HepG2 (cell line): ENCODE results near the gene STXBP4. TPM values are rescaled to one million over a fixed set of nuclear protein-coding genes. Genes with fewer than 3 reads are reported as not detected.

Experiments used
- ATF2 ChIP-seq: sonication (generic); formaldehyde crosslinking; IDR thresholded peaks from 2 replicates; pipeline ENCODE4 v1.4.0; 2020; ENCODE audit warnings: missing genetic modification reagents
- ATF4 ChIP-seq, 2 experiments: fragments of 450-650 bp in 1 of 2; sonication (generic) in 1 of 2; formaldehyde crosslinking; IDR thresholded peaks; 2 replicates each; pipeline versions ENCODE4 v1.5.0 to v1.8.0; 2020 to 2022; ENCODE audit warnings: mild to moderate bottlenecking in 1 of 2, missing genetic modification reagents in 1 of 2
- BCL3 ChIP-seq: sonication (generic); formaldehyde crosslinking; IDR thresholded peaks from 2 replicates; pipeline ENCODE4 v1.5.1; 2020; ENCODE audit warnings: mild to moderate bottlenecking, missing genetic modification reagents, moderate library complexity
- CC2D1A ChIP-seq: sonication (generic); formaldehyde crosslinking; IDR thresholded peaks from 2 replicates; pipeline ENCODE4 v1.8.1; 2023; ENCODE audit warnings: mild to moderate bottlenecking, missing genetic modification reagents
- GTF3A ChIP-seq: sonication (generic); formaldehyde crosslinking; conservative IDR thresholded peaks from 2 replicates; pipeline ENCODE4 v1.4.0; 2020; ENCODE audit warnings: mild to moderate bottlenecking, missing genetic modification reagents
- MAFF ChIP-seq: IDR thresholded peaks from 2 replicates; pipeline ENCODE4 v1.6.1; 2011; ENCODE audit warnings: low read depth, low read length, improper control_type of control experiment
- NFAT5 ChIP-seq: sonication (generic); formaldehyde crosslinking; IDR thresholded peaks from 2 replicates; pipeline ENCODE4 v1.4.0; 2020; ENCODE audit warnings: missing genetic modification reagents
- TIGD3 ChIP-seq: sonication (generic); formaldehyde crosslinking; IDR thresholded peaks from 2 replicates; pipeline ENCODE4 v1.5.1; 2020; ENCODE audit warnings: mild to moderate bottlenecking, missing genetic modification reagents, borderline replicate concordance
- ZFP41 ChIP-seq: sonication (generic); formaldehyde crosslinking; IDR thresholded peaks from 2 replicates; pipeline ENCODE4 v1.4.0; 2020; ENCODE audit warnings: mild to moderate bottlenecking, missing genetic modification reagents, borderline replicate concordance
- ZNF572 ChIP-seq: sonication (generic); formaldehyde crosslinking; IDR thresholded peaks from 2 replicates; pipeline ENCODE4 v1.5.1; 2020; ENCODE audit warnings: mild to moderate bottlenecking, missing genetic modification reagents
- ZSCAN22 ChIP-seq: sonication (generic); formaldehyde crosslinking; IDR thresholded peaks from 2 replicates; pipeline ENCODE4 v1.4.0; 2020; ENCODE audit warnings: mild to moderate bottlenecking, missing genetic modification reagents
- polyA plus RNA-seq, 8 experiments: library from polyadenylated mRNA; depleted of rRNA in 3 of 8; stranded (reverse) in 7 of 8; unstranded in 1 of 8; fragments of >200 nt; fragmentation: Illumina TruSeq in 4 of 8; extraction: Trizol in 4 of 8; gene quantifications; 2 replicates each; pipeline versions ENCODE4 v1.2.1 to v1.2.3, GENCODE V29; 2011 to 2016; ENCODE audit warnings: low read depth in 4 of 8, missing spikeins in 1 of 8, mixed read lengths in 1 of 8; ENCODE audit not compliant: insufficient read depth in 1 of 8
- total RNA-seq, 5 experiments: library from RNA; depleted of rRNA; stranded (reverse); fragments of >200 nt; fragmentation: Illumina TruSeq; extraction: Trizol; gene quantifications; 2 replicates each; pipeline ENCODE4 v1.2.3, GENCODE V29; 2016; ENCODE audit warnings: low read depth in 1 of 5
- TF ChIP-seq, protein P1 (sequence below): sonication (generic); formaldehyde crosslinking; IDR thresholded peaks from 2 replicates; pipeline ENCODE4 v1.5.0; 2020; ENCODE audit warnings: missing genetic modification reagents

The STXBP4 gene
- total and polyA plus RNA-seq, 2 of the 13 experiments (the other 11 are each of a cell fraction or from before 2014, with no cell fraction given): 8.5 to 36.1 TPM

DNA sequence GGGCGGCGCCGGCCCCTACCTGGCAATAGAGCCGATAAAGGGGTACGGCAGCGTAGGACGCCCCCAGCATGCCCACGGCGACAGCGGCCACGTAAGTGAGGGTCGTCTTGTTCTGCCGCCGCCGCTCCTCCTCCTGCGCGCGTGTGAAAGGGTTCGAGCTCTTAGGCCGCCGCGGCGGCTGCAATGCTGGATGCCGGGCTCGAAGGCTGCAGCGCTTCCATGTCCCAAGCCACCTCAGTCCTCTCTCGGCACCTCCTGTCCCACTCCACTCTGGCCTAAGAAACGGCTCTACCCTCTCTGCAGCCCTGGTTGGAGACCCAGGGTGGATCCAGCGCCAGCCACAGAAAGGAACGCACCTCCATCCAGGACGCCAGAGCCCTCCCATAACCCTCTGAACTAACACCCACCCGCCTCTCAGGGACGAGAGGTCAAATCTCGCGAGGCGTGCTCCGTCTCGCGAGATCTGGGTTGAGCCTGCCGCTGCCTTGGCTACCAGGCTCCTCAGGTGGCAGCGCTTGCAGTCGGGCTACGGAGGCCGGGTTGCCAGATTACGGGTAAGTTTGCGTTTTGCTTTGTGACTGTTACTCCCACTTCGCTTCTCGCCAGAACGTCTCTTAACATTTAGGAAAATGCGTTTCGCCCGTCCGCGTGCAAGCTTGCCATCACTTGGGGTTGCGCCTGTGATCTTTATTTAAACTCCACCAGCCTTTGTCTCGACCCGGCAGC, at the start of gene STXBP4, which contains the start of gene COX11 (continued):
- peak; percentile 94; the same call in 1 of the 2 replicates for TF ChIP-seq NFAT5 (CRISPR knock-in tag)
- peak; percentile 93 for TF ChIP-seq BCL3 (CRISPR knock-in tag)
- 0 out of 2 replicates have a peak, but pooled peaks have one; percentile 4 for TF ChIP-seq CC2D1A (CRISPR knock-in tag)
- TF ChIP-seq ZSCAN22 (CRISPR knock-in tag): no peak
- TF ChIP-seq ZFP41 (CRISPR knock-in tag): 0 out of 2 replicates have a peak, but pooled peaks have one; percentile 44
- 0 out of 2 replicates have a peak, but pooled peaks have one; percentile 52 for TF ChIP-seq ATF2 (CRISPR knock-in tag)
- TF ChIP-seq ZNF572 (CRISPR knock-in tag): peak; percentile 89
- peak in 1 of 2 experiments; percentile 40; a peak in 1 of 4 replicates for TF ChIP-seq ATF4 (CRISPR knock-in tag; IDR thresholded peaks at IDR 0.05)
- no peak for TF ChIP-seq MAFF
- TF ChIP-seq, protein P1, sequence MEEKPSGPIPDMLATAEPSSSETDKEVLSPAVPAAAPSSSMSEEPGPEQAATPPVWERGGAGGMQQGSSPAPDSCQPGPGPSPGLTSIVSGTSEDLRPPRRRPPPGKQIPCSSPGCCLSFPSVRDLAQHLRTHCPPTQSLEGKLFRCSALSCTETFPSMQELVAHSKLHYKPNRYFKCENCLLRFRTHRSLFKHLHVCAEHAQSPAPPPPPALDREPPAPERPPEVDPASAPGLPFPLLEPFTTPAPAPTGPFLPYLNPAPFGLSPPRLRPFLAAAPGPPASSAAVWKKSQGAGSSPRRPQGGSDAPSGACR (CRISPR knock-in tag): peak; percentile 81; the same call in 1 of the 2 replicates
- TF ChIP-seq TIGD3: 0 out of 2 replicates have a peak, but pooled peaks have one; percentile 37
- no peak for TF ChIP-seq GTF3A (CRISPR knock-in tag)
